Measurements from ENCODE around the gene IQUB. TPM values are rescaled to one million over a fixed set of nuclear protein-coding genes. Genes with fewer than 3 reads are reported as not detected.

The IQUB gene
- total and polyA plus RNA-seq, 2 donors (not counting 3 experiments of a cell fraction or from before 2014, with no cell fraction given): 0.01 TPM; not detected in 1

DNA sequence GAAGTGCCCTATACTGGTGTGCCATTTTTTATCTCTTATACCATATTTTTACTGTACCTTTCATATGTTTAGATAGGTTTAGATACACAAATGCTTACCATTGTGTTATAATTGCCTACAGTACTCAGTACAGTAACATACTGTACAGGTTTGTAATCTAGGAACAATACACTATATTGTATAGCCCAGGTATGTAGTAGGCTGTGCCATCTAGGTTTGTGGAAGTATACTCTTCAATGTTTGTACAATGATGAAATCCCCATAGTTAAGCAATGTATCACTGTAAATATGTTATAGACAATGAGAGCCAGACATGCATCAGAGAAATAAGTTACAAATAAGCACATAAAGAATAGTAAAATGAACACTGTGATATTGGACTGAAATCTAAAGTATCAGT is 109.1 kb downstream of the IQUB start:
- no peaks in the 10 kb centered on the region for H3K27me3 ChIP-seq (ENCODE audit: control insufficient read depth in 2 of 2, insufficient read depth in 2 of 2, low read length in 2 of 2)
- no TSS peak for BruUV-seq (replicated peaks)
- H3K9me1 ChIP-seq (replicated peaks; ENCODE audit: control insufficient read depth, extremely low read depth, insufficient read depth, low read length): no peaks in the 10 kb centered on the region
- dilution Hi-C loops (cut with MboI; ENCODE audit: extremely low pct_ligation_motif_present, low sequenced_read_pairs) (no loop called here), intact Hi-C loops (cut with micrococcal nuclease) (no loop called here)
- no peak overlapping the region for H2AFZ ChIP-seq (ENCODE audit: low read depth, low read length)
- H3K9me3 ChIP-seq (replicated peaks; ENCODE audit: control insufficient read depth, insufficient read depth, low read length): no peaks in the 10 kb centered on the region
- ChIA-PET POLR2A (no interaction called here), CTCF (no interaction called here)
- no peak overlapping the region for H3K4me2 ChIP-seq (ENCODE audit: insufficient read depth, low read length)
- FAIRE-seq: no peak
- H3K4me3 ChIP-seq (replicated peaks in 1 of 3; ENCODE audit: insufficient read depth in 1 of 3, low read depth in 1 of 3, low read length in 3 of 3): no peak overlapping the region
- H3K4me1 ChIP-seq (ENCODE audit: control insufficient read depth, extremely low read depth, insufficient read depth, low read length): no peaks in the 10 kb centered on the region
- no peak for DNase-seq (ENCODE audit: low read depth, low spot score)
- TF ChIP-seq JUN (IDR thresholded peaks at IDR 0.05; ENCODE audit: borderline replicate concordance, insufficient read depth, insufficient read length, low read depth) (no peak), FOS (IDR thresholded peaks at IDR 0.05; ENCODE audit: borderline replicate concordance, insufficient read depth, low read length) (no peak), POLR2A (IDR thresholded peaks at IDR 0.05; ENCODE audit: low read depth, low read length) (no peak), MYC (IDR thresholded peaks at IDR 0.05; ENCODE audit: low read depth, low read length) (no peak), POLR2AphosphoS5 (IDR thresholded peaks at IDR 0.05; ENCODE audit: insufficient read depth, low read depth, low read length) (no peak)
- TF ChIP-seq, protein P1, sequence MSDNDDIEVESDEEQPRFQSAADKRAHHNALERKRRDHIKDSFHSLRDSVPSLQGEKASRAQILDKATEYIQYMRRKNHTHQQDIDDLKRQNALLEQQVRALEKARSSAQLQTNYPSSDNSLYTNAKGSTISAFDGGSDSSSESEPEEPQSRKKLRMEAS (IDR thresholded peaks at IDR 0.05; ENCODE audit: insufficient read depth, insufficient read length): no peak
- H3K27ac ChIP-seq (ENCODE audit: insufficient read depth, low read depth, low read length): no peak overlapping the region
- H4K20me1 ChIP-seq (replicated peaks; ENCODE audit: control insufficient read depth, extremely low read depth, insufficient read depth, low read length): no peaks in the 10 kb centered on the region
- H3K79me2 ChIP-seq (ENCODE audit: control insufficient read depth, insufficient read depth, low read length): no peaks in the 10 kb centered on the region
- H3K9ac ChIP-seq (replicated peaks; ENCODE audit: extremely low read depth, insufficient read depth, low read length): no peak overlapping the region
- no peaks in the 10 kb centered on the region for H3K36me3 ChIP-seq (ENCODE audit: control insufficient read depth in 2 of 2, extremely low read depth in 1 of 2, insufficient read depth in 2 of 2, low read length in 2 of 2)

DNA sequence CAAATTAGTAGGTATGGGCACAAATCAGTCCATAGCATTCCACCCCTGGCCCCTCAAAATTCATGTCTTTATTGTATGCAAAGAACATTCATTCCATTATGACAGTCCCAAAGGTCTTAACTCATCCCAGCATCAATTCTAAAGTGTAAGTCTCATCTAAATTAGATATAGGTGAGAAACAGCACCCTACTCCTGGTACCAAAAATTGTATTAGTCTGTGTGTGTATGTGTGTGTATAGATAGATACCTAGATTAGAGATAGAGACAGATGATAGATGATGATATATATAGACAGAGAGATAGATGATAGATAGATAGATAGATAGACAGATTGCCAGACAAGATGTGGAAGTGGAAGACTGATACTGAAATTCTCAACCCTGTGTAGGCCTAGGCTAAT is 109.9 kb downstream of the IQUB start:
- DNase-seq (ENCODE audit: low read depth, low spot score): no peak
- POLR2A ChIA-PET: no interaction called here
- Histone ChIP-seq H3K27me3 (ENCODE audit: control insufficient read depth in 2 of 2, insufficient read depth in 2 of 2, low read length in 2 of 2) (no peaks in the 10 kb centered on the region), H3K9ac (replicated peaks; ENCODE audit: extremely low read depth, insufficient read depth, low read length) (no peak overlapping the region), H3K27ac (ENCODE audit: insufficient read depth, low read depth, low read length) (no peak overlapping the region), H2AFZ (ENCODE audit: low read depth, low read length) (no peak overlapping the region), H3K4me1 (ENCODE audit: control insufficient read depth, extremely low read depth, insufficient read depth, low read length) (no peaks in the 10 kb centered on the region), H4K20me1 (replicated peaks; ENCODE audit: control insufficient read depth, extremely low read depth, insufficient read depth, low read length) (no peaks in the 10 kb centered on the region), H3K9me3 (replicated peaks; ENCODE audit: control insufficient read depth, insufficient read depth, low read length) (no peaks in the 10 kb centered on the region), H3K4me3 (replicated peaks in 1 of 3; ENCODE audit: insufficient read depth in 1 of 3, low read depth in 1 of 3, low read length in 3 of 3) (no peak overlapping the region), H3K9me1 (replicated peaks; ENCODE audit: control insufficient read depth, extremely low read depth, insufficient read depth, low read length) (no peaks in the 10 kb centered on the region), H3K4me2 (ENCODE audit: insufficient read depth, low read length) (no peak overlapping the region), H3K36me3 (ENCODE audit: control insufficient read depth in 2 of 2, extremely low read depth in 1 of 2, insufficient read depth in 2 of 2, low read length in 2 of 2) (no peaks in the 10 kb centered on the region), H3K79me2 (ENCODE audit: control insufficient read depth, insufficient read depth, low read length) (no peaks in the 10 kb centered on the region)
- CTCF ChIA-PET: no interaction called here
- FAIRE-seq: no peak
- intact Hi-C loops (cut with micrococcal nuclease) (no loop called here), dilution Hi-C loops (cut with MboI; ENCODE audit: extremely low pct_ligation_motif_present, low sequenced_read_pairs) (no loop called here)
- TF ChIP-seq POLR2AphosphoS5 (IDR thresholded peaks at IDR 0.05; ENCODE audit: insufficient read depth, low read depth, low read length) (no peak), MYC (IDR thresholded peaks at IDR 0.05; ENCODE audit: low read depth, low read length) (no peak), GATA2 (IDR thresholded peaks at IDR 0.05; ENCODE audit: insufficient read depth, insufficient read length, low read depth, low read length) (no peak), FOS (IDR thresholded peaks at IDR 0.05; ENCODE audit: borderline replicate concordance, insufficient read depth, low read length) (no peak), JUN (IDR thresholded peaks at IDR 0.05; ENCODE audit: borderline replicate concordance, insufficient read depth, insufficient read length, low read depth) (no peak), EZH2 (IDR thresholded peaks at IDR 0.05; ENCODE audit: borderline replicate concordance, low read depth, low read length, severe bottlenecking) (no peak), POLR2A (IDR thresholded peaks at IDR 0.05; ENCODE audit: low read depth, low read length) (no peak)
- TF ChIP-seq, protein P2, sequence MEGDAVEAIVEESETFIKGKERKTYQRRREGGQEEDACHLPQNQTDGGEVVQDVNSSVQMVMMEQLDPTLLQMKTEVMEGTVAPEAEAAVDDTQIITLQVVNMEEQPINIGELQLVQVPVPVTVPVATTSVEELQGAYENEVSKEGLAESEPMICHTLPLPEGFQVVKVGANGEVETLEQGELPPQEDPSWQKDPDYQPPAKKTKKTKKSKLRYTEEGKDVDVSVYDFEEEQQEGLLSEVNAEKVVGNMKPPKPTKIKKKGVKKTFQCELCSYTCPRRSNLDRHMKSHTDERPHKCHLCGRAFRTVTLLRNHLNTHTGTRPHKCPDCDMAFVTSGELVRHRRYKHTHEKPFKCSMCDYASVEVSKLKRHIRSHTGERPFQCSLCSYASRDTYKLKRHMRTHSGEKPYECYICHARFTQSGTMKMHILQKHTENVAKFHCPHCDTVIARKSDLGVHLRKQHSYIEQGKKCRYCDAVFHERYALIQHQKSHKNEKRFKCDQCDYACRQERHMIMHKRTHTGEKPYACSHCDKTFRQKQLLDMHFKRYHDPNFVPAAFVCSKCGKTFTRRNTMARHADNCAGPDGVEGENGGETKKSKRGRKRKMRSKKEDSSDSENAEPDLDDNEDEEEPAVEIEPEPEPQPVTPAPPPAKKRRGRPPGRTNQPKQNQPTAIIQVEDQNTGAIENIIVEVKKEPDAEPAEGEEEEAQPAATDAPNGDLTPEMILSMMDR (IDR thresholded peaks at IDR 0.05; ENCODE audit: extremely low read depth in 1 of 2, insufficient read depth in 1 of 2, low read depth in 1 of 2, low read length in 2 of 2): no peak
- TF ChIP-seq, protein P1 (IDR thresholded peaks at IDR 0.05; ENCODE audit: insufficient read depth, insufficient read length): no peak
- no TSS peak for BruUV-seq (replicated peaks)

Measured in endothelial cell of umbilical vein (primary cell).